Measurements from ENCODE around the gene ZNF574. TPM values are rescaled to one million over a fixed set of nuclear protein-coding genes. Genes with fewer than 3 reads are reported as not detected.

ZNF574 gene
- total RNA-seq, 1 donor from 2014 or later: 15.2 TPM

- Mint-ChIP-seq H3K9me3 (ENCODE audit: unreplicated experiment) (no peaks in the 10 kb centered on the region), H3K36me3 (ENCODE audit: unreplicated experiment) (no peaks in the 10 kb centered on the region), H3K4me3 (ENCODE audit: unreplicated experiment) (no peak overlapping the region), H3K4me1 (ENCODE audit: unreplicated experiment) (no peaks in the 10 kb centered on the region), H3K27ac (ENCODE audit: unreplicated experiment) (no peak overlapping the region), H3K27me3 (ENCODE audit: unreplicated experiment) (peaks cover 14% of the 10 kb centered on the region)
- DNase-seq (ENCODE audit: extremely low spot score, unreplicated experiment): no peak
- TF ChIP-seq, protein P1, sequence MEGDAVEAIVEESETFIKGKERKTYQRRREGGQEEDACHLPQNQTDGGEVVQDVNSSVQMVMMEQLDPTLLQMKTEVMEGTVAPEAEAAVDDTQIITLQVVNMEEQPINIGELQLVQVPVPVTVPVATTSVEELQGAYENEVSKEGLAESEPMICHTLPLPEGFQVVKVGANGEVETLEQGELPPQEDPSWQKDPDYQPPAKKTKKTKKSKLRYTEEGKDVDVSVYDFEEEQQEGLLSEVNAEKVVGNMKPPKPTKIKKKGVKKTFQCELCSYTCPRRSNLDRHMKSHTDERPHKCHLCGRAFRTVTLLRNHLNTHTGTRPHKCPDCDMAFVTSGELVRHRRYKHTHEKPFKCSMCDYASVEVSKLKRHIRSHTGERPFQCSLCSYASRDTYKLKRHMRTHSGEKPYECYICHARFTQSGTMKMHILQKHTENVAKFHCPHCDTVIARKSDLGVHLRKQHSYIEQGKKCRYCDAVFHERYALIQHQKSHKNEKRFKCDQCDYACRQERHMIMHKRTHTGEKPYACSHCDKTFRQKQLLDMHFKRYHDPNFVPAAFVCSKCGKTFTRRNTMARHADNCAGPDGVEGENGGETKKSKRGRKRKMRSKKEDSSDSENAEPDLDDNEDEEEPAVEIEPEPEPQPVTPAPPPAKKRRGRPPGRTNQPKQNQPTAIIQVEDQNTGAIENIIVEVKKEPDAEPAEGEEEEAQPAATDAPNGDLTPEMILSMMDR (IDR thresholded peaks at IDR 0.05): no peak
Measured at GRCh38 chr19:42042455-42043170, 33.4 kb upstream of the ZNF574 start.

- Mint-ChIP-seq H3K27me3 (ENCODE audit: unreplicated experiment) (peaks cover 14% of the 10 kb centered on the region), H3K36me3 (ENCODE audit: unreplicated experiment) (no peaks in the 10 kb centered on the region), H3K27ac (ENCODE audit: unreplicated experiment) (no peak overlapping the region), H3K9me3 (ENCODE audit: unreplicated experiment) (no peaks in the 10 kb centered on the region), H3K4me1 (ENCODE audit: unreplicated experiment) (no peaks in the 10 kb centered on the region), H3K4me3 (ENCODE audit: unreplicated experiment) (no peak overlapping the region)
- TF ChIP-seq, protein P1 (IDR thresholded peaks at IDR 0.05): no peak
- no peak for DNase-seq (ENCODE audit: extremely low spot score, unreplicated experiment)
Measured at GRCh38 chr19:42045575-42045974, 30.4 kb upstream of the ZNF574 start.

- no peaks in the 10 kb centered on the region for H3K36me3 Mint-ChIP-seq (ENCODE audit: unreplicated experiment)
- DNase-seq (ENCODE audit: extremely low spot score, unreplicated experiment): no peak
- H3K4me3 Mint-ChIP-seq (ENCODE audit: unreplicated experiment): no peak overlapping the region
- H3K4me1 Mint-ChIP-seq (ENCODE audit: unreplicated experiment): no peaks in the 10 kb centered on the region
- no peaks in the 10 kb centered on the region for H3K9me3 Mint-ChIP-seq (ENCODE audit: unreplicated experiment)
- no peak overlapping the region for H3K27ac Mint-ChIP-seq (ENCODE audit: unreplicated experiment)
- H3K27me3 Mint-ChIP-seq (ENCODE audit: unreplicated experiment): peaks cover 11% of the 10 kb centered on the region
- TF ChIP-seq, protein P1 (IDR thresholded peaks at IDR 0.05): no peak
Measured at GRCh38 chr19:42048992-42049391, 27.0 kb upstream of the ZNF574 start.

- TF ChIP-seq, protein P1 (IDR thresholded peaks at IDR 0.05): no peak
- Mint-ChIP-seq H3K4me3 (ENCODE audit: unreplicated experiment) (no peak overlapping the region), H3K9me3 (ENCODE audit: unreplicated experiment) (no peaks in the 10 kb centered on the region), H3K4me1 (ENCODE audit: unreplicated experiment) (no peaks in the 10 kb centered on the region), H3K27ac (ENCODE audit: unreplicated experiment) (no peak overlapping the region), H3K27me3 (ENCODE audit: unreplicated experiment) (peaks cover 2% of the 10 kb centered on the region), H3K36me3 (ENCODE audit: unreplicated experiment) (no peaks in the 10 kb centered on the region)
- no peak for DNase-seq (ENCODE audit: extremely low spot score, unreplicated experiment)
Measured at GRCh38 chr19:42051166-42052115, 24.5 kb upstream of the ZNF574 start.
